Right ventricle myocardium inferior (tissue), 1 donor: Measurements from ENCODE around the gene MED25. TPM values are rescaled to one million over a fixed set of nuclear protein-coding genes. Genes with fewer than 3 reads are reported as not detected.

Source experiments
- ATAC-seq: fragments of 200-7000 bp; cut with Tn5 transposase; one replicate; pipeline ENCODE4 v1.9.1; 2020; ENCODE audit warnings: mild to moderate bottlenecking, moderate library complexity
- DNase-seq: peaks from one replicate; pipeline ENCODE4 v3.0.0; 2021; ENCODE audit errors: missing footprints
- intact Hi-C: fragments of 100-400 bp; cut with DNase I; formaldehyde crosslinking; loops from one replicate; pipeline ENCODE4 v1.11.0; 2022
- total RNA-seq: library from RNA; stranded (reverse); fragmentation: NEBNext Ultra II Directional; extraction: Animal tissue kit (Norgen Biotek cat#: 25700); gene quantifications from one replicate; pipeline ENCODE4 v1.2.1, GENCODE V29; 2021
- donor health status: DM: no; HTN: yes; CAD: no; lungs with severe emphysema.

MED25 gene
- total RNA-seq, 1 donor from 2014 or later: 70.4 TPM

DNA sequence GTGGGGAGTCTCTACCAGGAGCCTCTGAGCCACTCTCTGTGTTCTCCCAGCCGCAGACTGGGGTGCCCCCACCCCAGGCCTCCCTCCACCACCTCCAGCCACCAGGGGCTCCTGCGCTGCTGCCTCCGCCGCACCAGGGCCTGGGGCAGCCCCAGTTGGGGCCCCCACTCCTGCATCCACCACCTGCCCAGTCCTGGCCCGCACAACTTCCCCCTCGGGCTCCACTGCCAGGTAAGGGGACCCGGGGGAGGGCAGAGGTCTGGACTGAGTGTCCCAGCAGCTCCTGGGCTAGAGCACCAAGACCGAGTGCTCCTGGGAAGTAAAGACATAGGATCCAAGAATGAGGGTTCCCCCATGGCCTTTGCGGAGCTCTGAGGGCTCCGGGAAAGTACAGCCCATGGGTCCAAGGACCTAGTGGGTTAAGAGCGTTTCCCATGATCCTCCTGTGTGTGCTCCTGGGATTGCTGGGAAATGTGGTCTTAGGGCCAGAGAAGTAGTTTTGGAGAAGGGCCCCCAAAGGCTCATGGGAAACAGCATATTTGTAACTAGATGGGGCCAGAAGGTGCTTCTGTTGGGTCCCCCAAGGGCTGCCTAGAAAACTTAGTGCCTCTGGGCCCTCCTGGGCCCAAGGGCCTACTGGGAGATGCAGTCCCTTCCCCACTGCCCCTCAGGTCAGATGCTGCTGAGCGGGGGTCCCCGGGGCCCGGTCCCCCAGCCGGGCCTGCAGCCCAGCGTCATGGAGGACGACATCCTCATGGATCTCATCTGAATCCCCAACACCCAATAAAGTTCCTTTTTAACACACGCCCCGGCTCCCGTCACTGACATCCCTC lies 18.3 kb downstream of the MED25 start:
- intact Hi-C loops: no loop called here
- no peak for ATAC-seq
- no peak for DNase-seq

DNA sequence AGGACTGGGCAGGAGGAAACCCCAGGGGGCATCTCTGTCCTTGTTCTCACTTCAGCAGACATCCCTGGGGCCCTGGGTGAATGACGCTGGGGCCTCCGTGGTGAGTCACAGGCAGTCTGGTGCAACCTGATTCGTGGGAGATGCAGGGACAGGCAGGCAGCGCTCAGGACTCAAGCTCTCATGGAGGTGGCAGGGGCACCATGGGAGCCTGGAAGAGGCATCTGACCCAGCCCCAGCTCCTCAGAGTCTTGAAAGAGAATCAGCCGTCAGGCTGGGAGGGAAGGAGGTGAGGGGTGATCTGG lies 18.9 kb downstream of the MED25 start:
- DNase-seq (no peak), ATAC-seq (no peak)
- intact Hi-C loops: no loop called here

DNA sequence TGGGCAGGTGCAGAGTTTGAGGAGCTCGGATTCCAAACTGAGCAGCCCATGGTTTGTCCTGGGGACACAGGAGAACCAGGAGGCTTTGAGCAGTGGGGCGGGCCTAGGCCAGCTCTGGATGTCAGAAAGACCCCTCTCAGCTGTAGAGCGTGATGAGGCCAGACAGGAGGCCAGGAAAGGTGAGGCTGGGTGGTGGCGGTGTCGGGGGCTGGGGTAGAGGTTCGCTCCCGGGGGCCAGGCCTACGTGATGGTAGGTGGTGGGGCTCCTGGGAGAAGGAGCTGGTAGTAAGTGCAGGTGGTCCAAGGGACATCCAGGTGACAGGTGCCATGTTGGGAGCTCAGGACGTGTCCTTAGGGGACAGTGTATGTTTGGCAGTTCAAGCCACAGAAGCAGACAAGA lies 19.3 kb downstream of the MED25 start:
- intact Hi-C loops: no loop called here
- no peak for DNase-seq
- no peak for ATAC-seq

DNA sequence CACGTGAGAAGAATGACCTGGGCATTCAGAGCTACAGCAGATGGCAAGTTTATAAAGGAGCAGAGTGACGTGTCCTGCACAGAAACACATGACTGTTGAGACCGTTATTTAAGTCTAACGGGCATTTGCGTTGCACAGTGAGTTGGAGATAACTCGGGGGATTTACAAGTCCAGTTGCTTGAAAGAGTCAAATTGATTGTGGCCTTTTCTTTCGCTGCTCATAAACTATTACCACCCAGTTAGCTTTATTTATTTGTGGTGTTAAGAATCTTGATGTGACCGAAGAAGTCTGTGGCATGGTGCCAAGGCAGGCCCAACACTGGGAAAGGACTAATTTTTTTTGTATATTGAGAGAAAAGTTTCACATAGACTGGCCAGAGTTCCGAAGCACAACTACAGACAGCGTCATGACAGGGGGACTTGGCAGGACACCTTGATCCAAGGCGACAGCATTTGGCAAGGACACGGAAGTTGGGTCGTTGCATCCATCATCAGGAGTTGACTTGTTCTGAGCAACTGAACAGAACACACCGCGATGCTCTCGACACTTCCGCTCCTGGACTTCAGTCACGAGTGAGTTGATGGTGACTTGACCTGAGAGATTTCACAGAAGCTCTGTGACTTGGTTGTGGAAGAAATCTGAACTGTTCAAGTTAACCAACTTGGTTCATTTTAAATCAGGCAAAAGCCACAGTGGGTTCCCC lies 20.9 kb downstream of the MED25 start:
- intact Hi-C loops: loop anchor here (2.0 kb wide), 1 partner anchor 14 kb away; no protein-coding TSS in a partner anchor
- ATAC-seq (peak; percentile 55), DNase-seq (no peak)

DNA sequence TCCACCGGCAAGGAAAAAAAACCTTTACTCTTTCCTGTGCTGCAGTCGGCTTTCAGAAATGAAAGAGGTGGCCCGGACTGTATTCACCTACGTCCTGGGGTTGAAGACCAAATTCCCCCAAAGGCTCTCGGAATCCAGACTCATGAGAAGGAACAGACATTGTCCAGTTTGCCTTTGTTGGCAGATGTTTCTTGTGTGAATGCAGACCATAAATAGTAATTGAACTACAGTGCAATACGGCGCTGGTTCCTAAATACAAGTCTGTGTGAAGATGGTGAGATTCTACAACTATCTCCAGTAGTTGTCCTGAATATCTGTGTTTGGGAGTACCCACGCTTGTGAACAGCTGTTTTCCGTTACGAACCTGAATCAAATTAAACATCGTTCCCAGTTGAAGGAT lies 21.6 kb downstream of the MED25 start:
- intact Hi-C loops: loop anchor here (2.0 kb wide), 1 partner anchor 15 kb away; no protein-coding TSS in a partner anchor
- DNase-seq: no peak
- ATAC-seq: no peak

DNA sequence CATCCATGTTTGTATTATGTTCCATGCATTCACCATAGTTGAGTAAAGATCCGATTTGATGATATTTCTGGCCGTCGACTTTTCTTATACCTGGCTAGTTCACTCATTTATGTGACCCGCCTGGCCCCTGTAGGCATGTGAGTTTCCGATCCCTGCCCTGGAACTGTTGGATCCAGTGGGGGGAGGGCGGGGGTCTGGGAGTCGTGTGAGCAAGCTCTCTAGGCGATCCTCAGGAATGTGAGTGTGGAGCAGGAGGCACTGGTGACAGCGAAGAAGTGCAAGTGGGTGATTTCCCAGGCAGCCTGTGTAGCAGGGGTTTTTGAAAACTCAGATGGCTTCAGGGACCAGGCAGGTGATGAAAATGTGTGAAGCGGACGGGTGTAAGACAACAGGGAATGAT lies 22.2 kb downstream of the MED25 start:
- intact Hi-C loops: no loop called here

DNA sequence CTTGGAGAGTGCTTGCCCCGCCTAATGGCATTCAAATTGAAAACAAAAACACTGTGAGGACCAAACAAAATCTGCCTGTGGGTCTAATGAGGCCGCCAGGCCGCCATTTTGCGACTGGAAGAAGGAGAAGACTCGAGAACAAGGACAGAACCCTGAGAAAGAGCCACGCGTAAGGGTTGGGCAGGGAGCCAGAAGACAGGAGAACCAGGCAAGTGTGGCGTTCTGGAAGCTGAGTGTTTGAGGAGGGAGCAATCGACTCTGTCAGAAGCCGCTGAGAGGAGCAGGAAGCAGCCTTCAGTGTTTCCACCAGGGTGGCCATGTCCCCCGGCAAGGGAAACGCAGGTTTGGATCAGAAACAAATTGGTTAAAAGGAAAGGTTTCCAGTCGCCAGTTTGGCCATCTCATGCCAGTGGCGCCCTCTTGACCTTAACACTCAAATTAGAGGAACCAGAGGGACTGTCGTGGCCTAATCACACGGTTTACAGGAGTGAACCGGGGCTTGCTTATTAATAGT lies 22.7 kb downstream of the MED25 start:
- intact Hi-C loops: no loop called here
- no peak for ATAC-seq
- no peak for DNase-seq

More for the DNA sequence above, 22.2 kb downstream of the MED25 start:
- ATAC-seq (no peak), DNase-seq (no peak)

DNA sequence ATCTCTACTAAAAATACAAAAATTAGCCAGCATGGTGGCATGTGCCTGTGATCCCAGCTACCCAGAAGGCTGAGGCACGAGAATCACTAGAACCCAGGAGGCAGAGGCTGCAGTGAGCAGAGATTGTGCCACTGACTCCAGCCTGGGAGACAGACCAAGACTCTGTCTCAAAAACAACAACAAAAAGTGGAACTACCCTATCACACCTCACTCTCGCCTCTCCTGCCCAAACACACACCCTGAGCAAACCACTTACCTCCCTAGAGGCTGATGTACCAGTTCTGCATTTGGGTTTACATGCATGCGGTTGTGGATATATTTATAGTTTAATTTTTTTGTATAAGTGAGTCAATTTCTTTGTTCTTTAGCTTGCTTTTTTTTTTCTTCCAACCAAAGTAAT lies 25.2 kb downstream of the MED25 start:
- ATAC-seq: no peak
- no peak for DNase-seq
- intact Hi-C loops: no loop called here

DNA sequence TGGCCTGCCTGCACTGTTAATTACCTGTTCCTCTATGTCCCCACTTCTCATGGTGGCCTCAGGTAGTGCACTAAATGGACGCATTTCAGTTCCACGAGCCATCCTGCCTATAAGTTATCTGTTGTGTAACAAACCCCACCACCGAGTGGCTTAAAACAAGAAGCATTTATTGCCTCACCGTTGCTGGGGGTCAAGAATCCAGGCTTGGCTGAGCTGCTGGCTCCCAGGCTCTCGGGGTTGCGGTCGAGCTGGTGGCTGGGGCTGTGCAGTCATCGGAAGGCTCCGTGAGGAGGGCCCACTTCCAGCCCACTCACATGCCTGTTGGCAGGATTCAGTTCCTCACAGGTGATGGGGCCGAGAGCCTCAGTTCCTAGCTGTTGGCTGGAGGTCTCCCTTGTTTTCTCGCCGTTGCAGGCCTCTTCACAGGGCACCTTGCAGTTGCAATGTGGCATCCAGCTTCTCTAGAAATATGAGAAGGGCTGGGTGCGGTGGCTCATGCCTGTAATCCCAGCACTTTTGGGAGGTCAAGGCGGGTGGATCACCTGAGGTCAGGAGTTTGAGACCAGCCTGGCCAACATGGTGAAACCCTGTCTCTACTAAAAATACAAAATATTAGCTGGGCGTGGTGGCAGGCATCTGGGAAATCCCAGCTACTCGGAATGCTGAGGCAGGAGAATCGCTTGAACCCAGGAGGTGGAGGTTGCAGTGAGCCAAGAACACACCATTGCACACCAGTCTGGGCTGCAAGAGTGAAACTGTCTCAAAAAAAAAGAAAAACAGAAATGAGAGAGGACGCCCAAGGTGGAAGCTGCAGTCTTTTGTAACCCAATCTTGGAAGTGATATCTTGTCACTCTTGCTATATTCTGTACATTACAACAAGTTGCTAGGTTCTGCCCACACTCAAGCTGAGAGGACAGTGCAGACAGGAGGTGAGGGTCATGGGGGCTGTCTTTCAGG lies 26.3 kb downstream of the MED25 start:
- intact Hi-C loops: no loop called here
- DNase-seq (no peak), ATAC-seq (no peak)

DNA sequence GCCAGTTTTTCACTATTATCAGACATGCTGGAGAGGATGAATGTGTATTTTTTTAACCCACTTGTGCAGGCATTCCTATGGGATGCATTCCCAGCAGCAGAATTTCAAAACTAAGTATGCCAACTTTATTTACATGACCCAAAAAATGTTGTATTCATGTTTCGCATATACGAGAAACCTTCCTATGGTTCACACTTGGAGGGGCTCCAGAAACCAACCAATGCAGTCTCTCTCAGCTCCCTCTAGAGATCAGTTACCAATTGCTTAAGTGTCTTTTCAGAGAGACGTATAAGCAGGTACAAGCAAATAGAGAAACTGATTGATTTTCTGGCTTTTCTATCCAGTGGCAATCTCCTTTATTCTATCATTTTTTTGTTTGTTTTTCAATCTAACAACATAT lies 27.3 kb downstream of the MED25 start:
- intact Hi-C loops: no loop called here
- no peak for ATAC-seq
- no peak for DNase-seq

DNA sequence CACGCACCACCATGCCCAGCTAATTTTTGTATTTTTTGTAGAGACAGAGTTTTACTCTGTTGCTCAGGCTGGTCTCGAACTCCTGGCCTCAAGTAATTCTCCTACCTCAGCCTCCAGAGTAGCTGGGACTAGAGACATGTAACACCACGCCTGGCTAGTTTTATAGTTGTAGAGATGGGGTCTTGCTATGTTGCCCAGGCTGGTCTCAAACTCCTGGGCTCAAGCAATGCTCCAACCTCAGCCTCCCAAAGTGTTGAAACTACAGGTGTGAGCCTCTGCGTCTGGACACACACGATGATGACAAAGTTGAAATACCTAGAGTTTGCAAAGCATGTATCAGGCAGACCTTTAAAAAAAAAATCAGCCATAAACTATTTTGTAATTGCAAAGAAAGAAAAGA lies 28.3 kb downstream of the MED25 start:
- no peak for DNase-seq
- no peak for ATAC-seq
- intact Hi-C loops: no loop called here

DNA sequence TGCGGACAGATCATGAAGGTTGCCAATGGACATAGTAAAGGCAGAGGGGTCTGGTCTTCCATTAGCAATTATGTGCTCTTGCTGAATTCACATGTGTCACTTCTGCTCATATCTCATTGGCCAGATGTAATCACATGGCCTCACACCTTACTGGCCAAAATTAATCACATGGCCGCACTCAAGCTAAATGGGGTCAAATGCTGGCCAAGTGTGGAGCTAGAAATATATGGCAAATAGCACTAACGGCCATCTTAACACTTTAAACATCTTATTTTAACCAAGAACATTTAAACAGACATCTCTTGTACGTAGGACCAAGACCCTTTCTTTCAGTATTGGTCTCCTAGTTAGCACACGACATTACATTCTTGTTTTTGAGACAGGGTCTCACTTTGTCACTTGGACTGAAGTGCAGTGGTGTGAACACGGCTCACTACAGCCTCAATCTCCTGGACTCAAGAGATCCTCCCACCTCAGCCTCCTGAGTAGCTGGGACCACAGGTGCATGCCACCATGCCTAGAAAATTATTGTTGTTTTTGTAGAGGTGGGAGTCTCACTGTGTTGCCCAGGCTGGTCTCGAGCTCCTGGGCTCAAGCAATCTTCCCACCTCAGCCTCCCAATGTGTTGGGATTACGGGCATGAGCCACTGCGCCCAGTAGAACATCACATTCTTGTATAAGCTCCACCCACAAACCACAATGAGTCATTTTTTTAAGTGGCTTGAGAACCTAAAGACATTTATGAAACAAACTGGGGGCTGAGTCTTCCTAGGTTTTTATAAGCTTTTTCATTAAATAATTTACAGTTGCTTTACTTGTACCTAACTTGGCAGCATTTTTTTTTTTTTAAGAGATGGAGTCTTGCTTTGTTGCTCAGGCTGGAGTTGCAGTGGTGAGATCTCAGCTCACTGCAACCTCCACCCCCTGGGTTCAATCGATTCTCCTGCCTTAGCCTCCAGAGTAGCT lies 29.9 kb downstream of the MED25 start:
- ATAC-seq: no peak
- DNase-seq: no peak
- intact Hi-C loops: no loop called here

DNA sequence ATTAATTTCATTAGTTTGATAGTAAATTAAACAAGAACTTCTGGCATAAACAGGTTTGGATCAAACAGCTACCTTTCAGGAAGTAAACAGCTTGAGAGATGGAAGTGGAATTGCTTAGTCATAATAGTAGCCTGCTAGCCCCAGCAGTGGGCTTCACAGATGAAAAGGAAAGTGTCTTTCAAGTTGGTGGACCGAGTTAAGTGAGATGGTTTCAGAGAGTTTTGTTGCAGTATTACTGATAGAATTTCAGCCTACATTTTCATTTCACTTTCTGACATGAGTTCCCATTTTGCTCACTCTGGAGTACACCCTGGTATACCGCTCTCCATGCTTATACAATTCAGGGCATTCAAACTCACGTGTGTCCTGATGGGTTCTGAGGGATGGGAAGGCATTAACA lies 30.8 kb downstream of the MED25 start:
- ATAC-seq (no peak), DNase-seq (no peak)
- intact Hi-C loops: no loop called here

DNA sequence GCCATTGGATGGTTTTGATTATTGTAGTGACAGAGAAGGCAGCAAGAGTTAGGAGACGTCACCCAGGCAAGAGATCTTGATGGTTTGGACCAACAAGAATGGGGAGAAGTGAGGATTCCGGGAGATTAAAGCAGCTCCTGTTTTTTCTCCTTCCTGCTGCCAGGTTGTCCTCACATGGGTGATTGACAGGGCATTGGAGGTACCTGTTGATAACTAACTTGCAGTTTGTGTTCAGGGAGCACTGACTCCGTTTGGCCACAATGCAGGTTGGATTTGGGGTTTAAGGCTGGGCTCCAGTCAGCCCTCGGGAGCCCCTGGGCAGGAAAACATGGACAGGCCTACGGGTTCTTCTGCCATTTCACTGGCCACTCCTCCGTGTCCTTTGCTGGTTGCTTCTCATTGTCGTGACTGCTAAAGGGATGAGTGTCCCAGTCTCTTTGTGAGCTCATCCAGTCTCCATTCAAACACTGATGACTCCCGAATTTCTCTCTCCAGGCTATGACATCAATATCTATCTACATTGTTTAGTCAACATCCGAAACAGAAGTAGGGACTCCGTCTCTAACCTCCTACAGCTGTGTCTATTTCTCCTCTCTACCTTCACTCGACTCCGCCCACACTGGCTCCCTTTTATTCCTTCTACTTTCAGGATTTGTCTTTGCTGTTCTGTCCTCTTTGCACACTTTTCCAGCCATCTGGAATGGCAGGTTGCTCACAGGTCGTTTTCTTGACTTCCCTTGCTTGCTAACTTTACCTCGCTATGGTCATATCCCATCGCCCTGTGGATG lies 31.5 kb downstream of the MED25 start:
- DNase-seq (no peak), ATAC-seq (no peak)
- intact Hi-C loops: loop anchor here (2.0 kb wide), 3 partner anchors 17 to 83 kb away; partner anchors contain the start of genes AP2A1, FUZ and PNKP

DNA sequence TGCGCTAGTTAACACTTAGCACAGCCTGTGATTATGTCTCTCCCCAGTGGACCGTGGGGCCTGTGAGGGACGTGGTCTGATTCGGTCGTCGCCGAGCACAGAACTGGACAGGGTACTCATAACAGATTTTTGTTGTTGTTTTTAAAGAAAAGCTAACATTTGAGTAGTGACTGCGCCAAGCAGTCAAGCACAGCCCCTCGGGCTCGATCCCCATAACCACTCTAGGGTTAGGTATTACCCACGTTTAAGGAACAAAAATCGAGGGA lies 32.1 kb downstream of the MED25 start:
- DNase-seq: no peak
- intact Hi-C loops: loop anchor here (2.0 kb wide), 3 partner anchors 17 to 83 kb away; partner anchors contain the start of genes AP2A1, FUZ and PNKP

DNA sequence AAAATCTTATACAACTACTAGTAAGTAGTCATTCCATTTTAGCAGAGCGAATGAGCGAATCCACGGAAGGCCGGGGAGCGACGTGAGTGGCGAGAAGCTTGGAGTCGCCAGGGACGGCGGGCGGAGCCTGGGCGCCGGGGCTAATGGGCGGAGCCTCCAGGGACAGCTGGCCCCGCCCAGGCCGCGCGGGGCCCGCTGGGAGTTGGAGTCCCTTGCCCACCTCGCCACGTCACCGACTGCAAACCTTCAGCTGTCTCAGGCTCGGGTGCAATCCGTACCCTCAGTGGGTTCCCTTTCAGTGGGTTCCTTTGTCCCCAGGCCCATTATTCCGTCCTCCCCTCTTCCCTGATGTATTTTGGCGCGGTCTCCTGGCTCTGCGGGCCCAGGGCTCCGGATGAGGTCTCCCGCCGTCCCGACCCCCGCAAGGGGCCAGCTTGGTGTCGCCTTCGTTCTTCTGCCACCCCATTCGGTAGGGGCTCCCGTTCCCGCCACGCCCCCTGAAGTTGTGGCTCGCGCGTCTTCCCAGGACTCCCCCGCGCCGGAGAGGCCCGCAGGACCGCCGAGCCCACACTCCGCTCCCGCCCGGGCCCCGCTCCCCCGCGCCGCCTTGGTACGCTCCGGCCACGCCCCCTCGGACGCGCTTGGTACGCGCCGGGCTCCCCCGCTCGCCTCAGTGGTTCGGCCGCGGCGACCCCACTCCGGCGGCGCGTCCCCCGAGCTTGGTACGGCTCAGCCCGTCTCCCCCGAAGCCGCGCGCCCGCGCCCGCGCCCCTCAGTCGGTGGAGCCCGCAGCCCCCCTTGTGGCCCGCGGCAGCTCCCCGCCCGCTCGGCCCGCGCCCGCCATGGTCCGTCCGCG lies 32.6 kb downstream of the MED25 start, which contains the start of gene PTOV1:
TSS of gene PTOV1 (plus strand) at position 673 of the 856 bp plus-strand sequence.
- intact Hi-C loops: loop anchor here (2.0 kb wide), 3 partner anchors 16 to 84 kb away; partner anchors contain the start of genes AP2A1, FUZ and PNKP
- DNase-seq (peak; percentile 96), ATAC-seq (peak; percentile 96)

More for the DNA sequence above, 32.1 kb downstream of the MED25 start:
- no peak for ATAC-seq
